K562 (cell line): ENCODE measurements around the gene SIRPB2.

Experiments used
- ZNF561 ChIP-seq: fragments of 450-650 bp; formaldehyde crosslinking; conservative IDR thresholded peaks from 2 replicates; pipeline ENCODE4 v1.4.0; 2020; ENCODE audit warnings: mild to moderate bottlenecking, moderate library complexity
- TF ChIP-seq, protein P1 (sequence below), 3 experiments: IDR thresholded peaks in 2 of 3; conservative IDR thresholded peaks in 1 of 3; 2 replicates each; pipeline ENCODE4 v1.5.1; 2011 to 2012; ENCODE audit warnings: low read length in 3 of 3, mild to moderate bottlenecking in 3 of 3, control low read depth in 2 of 3, improper control_type of control experiment in 1 of 3, inconsistent platforms in 1 of 3, low read depth in 1 of 3, mixed read lengths in 1 of 3, moderate library complexity in 1 of 3; ENCODE audit not compliant: insufficient read depth in 2 of 3

GRCh38 chr20:1446536-1446935 is 44.7 kb downstream of the SIRPB2 start:
- no peak for TF ChIP-seq ZNF561 (CRISPR knock-in tag)
- TF ChIP-seq, protein P1, sequence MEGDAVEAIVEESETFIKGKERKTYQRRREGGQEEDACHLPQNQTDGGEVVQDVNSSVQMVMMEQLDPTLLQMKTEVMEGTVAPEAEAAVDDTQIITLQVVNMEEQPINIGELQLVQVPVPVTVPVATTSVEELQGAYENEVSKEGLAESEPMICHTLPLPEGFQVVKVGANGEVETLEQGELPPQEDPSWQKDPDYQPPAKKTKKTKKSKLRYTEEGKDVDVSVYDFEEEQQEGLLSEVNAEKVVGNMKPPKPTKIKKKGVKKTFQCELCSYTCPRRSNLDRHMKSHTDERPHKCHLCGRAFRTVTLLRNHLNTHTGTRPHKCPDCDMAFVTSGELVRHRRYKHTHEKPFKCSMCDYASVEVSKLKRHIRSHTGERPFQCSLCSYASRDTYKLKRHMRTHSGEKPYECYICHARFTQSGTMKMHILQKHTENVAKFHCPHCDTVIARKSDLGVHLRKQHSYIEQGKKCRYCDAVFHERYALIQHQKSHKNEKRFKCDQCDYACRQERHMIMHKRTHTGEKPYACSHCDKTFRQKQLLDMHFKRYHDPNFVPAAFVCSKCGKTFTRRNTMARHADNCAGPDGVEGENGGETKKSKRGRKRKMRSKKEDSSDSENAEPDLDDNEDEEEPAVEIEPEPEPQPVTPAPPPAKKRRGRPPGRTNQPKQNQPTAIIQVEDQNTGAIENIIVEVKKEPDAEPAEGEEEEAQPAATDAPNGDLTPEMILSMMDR (IDR thresholded peaks at IDR 0.05 in 2 of 3, conservative IDR thresholded peaks at IDR 0.05 in 1 of 3; ENCODE audit: insufficient read depth in 2 of 3, low read depth in 1 of 3, low read length in 3 of 3): no peak
